ENCODE data around the gene CNTNAP2. TPM values are rescaled to one million over a fixed set of nuclear protein-coding genes. Genes with fewer than 3 reads are reported as not detected.

Gene CNTNAP2
- total and polyA plus RNA-seq, 2 of the 8 experiments (the other 6 are each of a cell fraction or from before 2014, with no cell fraction given): 27.9 to 71.0 TPM

- no peak for DNase-seq (ENCODE audit: low read depth in 1 of 2, low spot score in 2 of 2)
- no peak overlapping the region for H2BK20ac ChIP-seq (ENCODE audit: low read length)
- no peak overlapping the region for H3K4ac ChIP-seq (replicated peaks; ENCODE audit: insufficient read length, low read depth, low read length)
- 98% methylated on average over 2 of the region's 2 CpGs; no CpG with 5 or more reads in 1 of the 2 experiments for WGBS, 2 experiments (ENCODE audit: extremely low coverage in 1 of 2, insufficient coverage in 1 of 2, insufficient read length in 1 of 2, insufficient replicate concordance in 2 of 2, low coverage in 1 of 2, low lambda C conversion rate in 2 of 2, missing lambda C conversion rate in 1 of 2)
- no peak overlapping the region for H3K4me2 ChIP-seq (ENCODE audit: insufficient read depth in 1 of 2, low read depth in 2 of 2, low read length in 2 of 2)
- no peaks in the 10 kb centered on the region for H3K4me1 ChIP-seq (replicated peaks in 1 of 4; ENCODE audit: control insufficient read depth in 3 of 4, insufficient read depth in 4 of 4, low read length in 3 of 4)
- no peak overlapping the region for H4K5ac ChIP-seq (ENCODE audit: insufficient read length, low read depth, low read length)
- no peak overlapping the region for H2AFZ ChIP-seq (ENCODE audit: low read length)
- H2BK12ac ChIP-seq (ENCODE audit: low read depth, low read length): no peak overlapping the region
- ChIA-PET POLR2A (ENCODE audit: partially characterized antibody) (no interaction called here), CTCF (ENCODE audit: partially characterized antibody) (no interaction called here)
- H3K79me2 ChIP-seq (ENCODE audit: control insufficient read depth in 1 of 2, insufficient read depth in 2 of 2, low read length in 2 of 2): no peaks in the 10 kb centered on the region
- no peak overlapping the region for H3K27ac ChIP-seq (ENCODE audit: low read depth, low read length)
- H3K4me3 ChIP-seq (ENCODE audit: extremely low read depth in 1 of 4, insufficient read depth in 2 of 4, low read depth in 3 of 4, low read length in 4 of 4): no peak overlapping the region
- H2BK15ac ChIP-seq (ENCODE audit: low read length): no peak overlapping the region
- H3K9ac ChIP-seq (replicated peaks in 1 of 4; ENCODE audit: extremely low read depth in 1 of 4, low read depth in 3 of 4, low read length in 3 of 4): no peak overlapping the region
- H3K9me3 ChIP-seq (ENCODE audit: insufficient read depth in 2 of 2, low read depth in 1 of 2, low read length in 1 of 2): no peaks in the 10 kb centered on the region
- no peak overlapping the region for H3K18ac ChIP-seq (ENCODE audit: extremely low read depth, low read length)
- H3K36me3 ChIP-seq (ENCODE audit: control insufficient read depth in 2 of 4, insufficient read depth in 4 of 4, low read length in 3 of 4): no peaks in the 10 kb centered on the region
- H3K23ac ChIP-seq (ENCODE audit: insufficient read length): no peak overlapping the region
- no peaks in the 10 kb centered on the region for H3K79me1 ChIP-seq (ENCODE audit: low read depth, low read length)
- H3K14ac ChIP-seq (ENCODE audit: insufficient read length): no peak overlapping the region
- H2BK5ac ChIP-seq (ENCODE audit: low read depth, low read length): no peak overlapping the region
- no peak overlapping the region for H2BK120ac ChIP-seq (replicated peaks; ENCODE audit: low read depth, low read length)
- H3K56ac ChIP-seq (replicated peaks; ENCODE audit: insufficient read length, low read depth, low read length): no peak overlapping the region
- H4K20me1 ChIP-seq (replicated peaks in 1 of 2; ENCODE audit: control insufficient read depth in 1 of 2, insufficient read depth in 2 of 2, low read length in 2 of 2): no peaks in the 10 kb centered on the region
- H4K91ac ChIP-seq (replicated peaks; ENCODE audit: insufficient read length, low read length): no peak overlapping the region
- H3K27me3 ChIP-seq (replicated peaks in 1 of 4; ENCODE audit: control insufficient read depth in 3 of 4, extremely low read depth in 1 of 4, insufficient read depth in 3 of 4, low read length in 3 of 4): no peaks in the 10 kb centered on the region
- no peaks in the 10 kb centered on the region for H3K23me2 ChIP-seq (ENCODE audit: low read depth, low read length)
- no peak for FAIRE-seq
- H2AK5ac ChIP-seq (ENCODE audit: low read depth, low read length): no peak overlapping the region
- no peak overlapping the region for H4K8ac ChIP-seq (ENCODE audit: extremely low read depth, insufficient read depth, low read length)
- TF ChIP-seq JUN (IDR thresholded peaks at IDR 0.05; ENCODE audit: low read depth, low read length): no peak
- TF ChIP-seq SAP30 (IDR thresholded peaks at IDR 0.05; ENCODE audit: insufficient read depth, insufficient replicate concordance, low read length): no peak
- no peak for TF ChIP-seq SIN3A (conservative IDR thresholded peaks at IDR 0.05 in 1 of 2, IDR thresholded peaks at IDR 0.05 in 1 of 2; ENCODE audit: low read depth in 1 of 2, low read length in 2 of 2)
- no peak for TF ChIP-seq POU5F1 (IDR thresholded peaks at IDR 0.05; ENCODE audit: low read depth, low read length)
- no peak for TF ChIP-seq MAX (IDR thresholded peaks at IDR 0.05)
- no peak for TF ChIP-seq EGR1 (IDR thresholded peaks at IDR 0.05; ENCODE audit: borderline replicate concordance, low read depth, low read length)
- no peak for TF ChIP-seq GTF2F1 (IDR thresholded peaks at IDR 0.05; ENCODE audit: borderline replicate concordance, low read depth, low read length)
Observed at GRCh38 chr7:146844405-146844804, 727.8 kb downstream of the CNTNAP2 start.
